ENCODE measurements around the gene MTFMT.

Gene MTFMT

GRCh38 chr15:64981812-64982431, 47.5 kb downstream of the MTFMT start:
- DNase-seq = no peak

GRCh38 chr15:64979252-64979710, 50.2 kb downstream of the MTFMT start:
- no peak for DNase-seq

GRCh38 chr15:64975390-64975789, 54.0 kb downstream of the MTFMT start:
- DNase-seq = no peak

- DNase-seq = no peak
These were observed 58.7 kb downstream of the MTFMT start for GRCh38 chr15:64970698-64971097.

GRCh38 chr15:64969401-64969800, 60.0 kb downstream of the MTFMT start:
- DNase-seq = no peak

- DNase-seq = no peak
These were observed 68.4 kb downstream of the MTFMT start for GRCh38 chr15:64961013-64961412.

- no peak for DNase-seq
These were observed 69.3 kb downstream of the MTFMT start for GRCh38 chr15:64960153-64960552.

- no peak for DNase-seq
These were observed 70.3 kb downstream of the MTFMT start for GRCh38 chr15:64959128-64959527.

GRCh38 chr15:64954395-64954794, 75.0 kb downstream of the MTFMT start:
- DNase-seq = no peak

GRCh38 chr15:64951777-64952418, 77.5 kb downstream of the MTFMT start:
- no peak for DNase-seq
